HEK293 (cell line): ENCODE measurements around the gene TMEM17.

Experiments
- CTCF ChIA-PET: fragments of 350-600 bp; formaldehyde crosslinking; extraction: SDS; loops from one replicate; lab custom pipeline; 2021; ENCODE audit warnings: antibody characterized with exemption; lab: Yijun Ruan, JAX
- POLR2A ChIA-PET: fragments of 300-600 bp; formaldehyde crosslinking; extraction: SDS; loops from one replicate; lab custom pipeline; 2020; ENCODE audit warnings: antibody characterized with exemption, inconsistent platforms; lab: Yijun Ruan, JAX
- H3K27ac ChIP-seq: fragments of 200-500 bp; sonication (Bioruptor generic); 2 replicates; pipeline ENCODE4 v1.5.1; 2014; ENCODE audit warnings: low read depth, low read length, control low read depth, inconsistent platforms; ENCODE audit errors: extremely low read depth
- H3K36me3 ChIP-seq, 2 experiments: fragments of 200-500 bp in 1 of 2; sonication (Bioruptor generic) in 1 of 2; 1 replicate in 1 of 2; 2 replicates in 1 of 2; pipeline ENCODE4 v1.5.1; 2014 to 2017; ENCODE audit warnings: inconsistent platforms in 2 of 2, low read length in 2 of 2; ENCODE audit not compliant: control insufficient read depth in 2 of 2, insufficient read depth in 1 of 2
- H3K4me1 ChIP-seq: fragments of 200-500 bp; sonication (Bioruptor generic); 2 replicates; pipeline ENCODE4 v1.5.1; 2014; ENCODE audit warnings: mild to moderate bottlenecking, low read length, inconsistent platforms; ENCODE audit not compliant: control insufficient read depth, insufficient read depth
- H3K4me3 ChIP-seq: 2 replicates; pipeline ENCODE4 v1.5.1; 2011; ENCODE audit warnings: low read depth, mild to moderate bottlenecking, control low read depth, low read length, moderate library complexity
- H3K9me3 ChIP-seq: fragments of 200-500 bp; sonication (Bioruptor generic); 2 replicates; pipeline ENCODE4 v1.5.1; 2014; ENCODE audit warnings: low read depth, low read length, inconsistent platforms; ENCODE audit not compliant: control insufficient read depth, insufficient read depth
- IKZF3 ChIP-seq: fragments of 450-650 bp; IDR thresholded peaks from 2 replicates; pipeline ENCODE4 v1.5.0; 2018; ENCODE audit warnings: missing biosample characterization, mild to moderate bottlenecking, missing genetic modification characterization, moderate library complexity
- SCRT2 ChIP-seq: fragments of 450-650 bp; formaldehyde crosslinking; IDR thresholded peaks from 2 replicates; pipeline ENCODE4 v1.5.1; 2016; ENCODE audit warnings: missing biosample characterization, missing genetic modification characterization
- SETDB1 ChIP-seq: IDR thresholded peaks from one replicate; pipeline ENCODE4 v1.6.1; 2017; ENCODE audit warnings: mild to moderate bottlenecking, low read length, moderate library complexity, mixed read lengths; ENCODE audit not compliant: insufficient read length
- ZBTB21 ChIP-seq: fragments of 450-650 bp; formaldehyde crosslinking; IDR thresholded peaks from 2 replicates; pipeline ENCODE4 v1.5.1; 2017; ENCODE audit warnings: missing biosample characterization, missing genetic modification characterization
- ZNF138 ChIP-seq: fragments of 450-650 bp; formaldehyde crosslinking; IDR thresholded peaks from 2 replicates; pipeline ENCODE4 v1.5.1; 2016; ENCODE audit warnings: missing biosample characterization, missing genetic modification characterization, borderline replicate concordance
- ZNF19 ChIP-seq: fragments of 450-650 bp; formaldehyde crosslinking; IDR thresholded peaks from 2 replicates; pipeline ENCODE4; 2016; ENCODE audit warnings: missing biosample characterization, missing genetic modification characterization, low read depth
- ZNF239 ChIP-seq: fragments of 450-650 bp; formaldehyde crosslinking; IDR thresholded peaks from 2 replicates; pipeline ENCODE4 v1.5.1; 2016; ENCODE audit warnings: missing biosample characterization, missing genetic modification characterization
- ZNF366 ChIP-seq: fragments of 450-650 bp; formaldehyde crosslinking; conservative IDR thresholded peaks from 2 replicates; pipeline ENCODE4 v1.5.1; 2016; ENCODE audit warnings: missing biosample characterization, missing genetic modification characterization
- ZNF391 ChIP-seq: fragments of 450-650 bp; formaldehyde crosslinking; IDR thresholded peaks from 2 replicates; pipeline ENCODE4 v1.5.1; 2016; ENCODE audit warnings: low read depth, missing biosample characterization, missing genetic modification characterization, borderline replicate concordance
- ZNF585B ChIP-seq: fragments of 450-650 bp; formaldehyde crosslinking; IDR thresholded peaks from 2 replicates; pipeline ENCODE4 v1.5.1; 2016; ENCODE audit warnings: missing biosample characterization, missing genetic modification characterization
- ZNF621 ChIP-seq: fragments of 450-650 bp; formaldehyde crosslinking; IDR thresholded peaks from 2 replicates; pipeline ENCODE4 v1.5.1; 2017; ENCODE audit warnings: missing biosample characterization, missing genetic modification characterization
- ZNF629 ChIP-seq: fragments of 450-650 bp; formaldehyde crosslinking; IDR thresholded peaks from 2 replicates; pipeline ENCODE4 v1.5.1; 2017; ENCODE audit warnings: missing biosample characterization, missing genetic modification characterization
- ZNF654 ChIP-seq: fragments of 450-650 bp; formaldehyde crosslinking; IDR thresholded peaks from 2 replicates; pipeline ENCODE4 v1.5.1; 2016; ENCODE audit warnings: low read depth, missing biosample characterization, missing genetic modification characterization
- ZNF677 ChIP-seq: fragments of 450-650 bp; IDR thresholded peaks from 2 replicates; pipeline ENCODE4 v1.5.0; 2018; ENCODE audit warnings: missing biosample characterization, mild to moderate bottlenecking, missing genetic modification characterization, moderate library complexity
- TF ChIP-seq, protein P1 (sequence below): fragments of 450-650 bp; formaldehyde crosslinking; IDR thresholded peaks from 2 replicates; pipeline ENCODE4 v1.5.1; 2016; ENCODE audit warnings: missing biosample characterization, missing genetic modification characterization
- TF ChIP-seq, protein P2 (sequence below): fragments of 450-650 bp; formaldehyde crosslinking; IDR thresholded peaks from 2 replicates; pipeline ENCODE4 v1.5.1; 2016; ENCODE audit warnings: missing biosample characterization, missing genetic modification characterization
- TF ChIP-seq, protein P3 (sequence below): fragments of 450-650 bp; formaldehyde crosslinking; IDR thresholded peaks from 2 replicates; pipeline ENCODE4 v1.5.1; 2017; ENCODE audit warnings: missing biosample characterization, missing genetic modification characterization
- TF ChIP-seq, protein P4 (sequence below): fragments of 450-650 bp; formaldehyde crosslinking; IDR thresholded peaks from 2 replicates; pipeline ENCODE4 v1.5.1; 2016; ENCODE audit warnings: missing biosample characterization, missing genetic modification characterization, borderline replicate concordance
- TF ChIP-seq, protein P5 (sequence below): fragments of 450-650 bp; formaldehyde crosslinking; IDR thresholded peaks from 2 replicates; pipeline ENCODE4 v1.5.1; 2016; ENCODE audit warnings: missing biosample characterization, missing genetic modification characterization
- TF ChIP-seq, protein P6 (sequence below): fragments of 450-650 bp; formaldehyde crosslinking; IDR thresholded peaks from 2 replicates; pipeline ENCODE4 v1.5.1; 2016; ENCODE audit warnings: missing biosample characterization, missing genetic modification characterization

The TMEM17 gene

DNA sequence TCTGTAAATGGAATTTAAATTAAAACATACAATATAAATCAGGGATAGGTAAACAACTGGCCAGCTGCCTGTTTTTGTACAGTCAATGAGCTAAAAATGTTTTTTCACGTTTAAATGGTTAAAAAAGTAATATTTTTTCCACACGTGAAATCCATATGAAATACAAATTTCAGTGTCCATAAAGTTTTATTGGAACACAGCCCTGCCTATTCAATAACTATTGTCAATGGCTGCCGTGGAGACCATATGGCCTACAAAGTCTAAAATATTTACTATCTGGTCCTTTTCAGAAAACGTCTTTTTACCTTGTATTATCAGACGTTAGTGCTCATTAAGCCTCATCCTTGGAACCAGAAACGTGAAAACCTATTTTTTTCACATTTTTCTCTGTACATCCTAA is 1.3 kb downstream of the TMEM17 start:
- ChIA-PET POLR2A (no interaction called here), CTCF (no interaction called here)
- Histone ChIP-seq H3K9me3 (no peaks in the 10 kb centered on the region), H3K36me3 (no peaks in the 10 kb centered on the region), H3K4me3 (no peak overlapping the region), H3K27ac (no peak overlapping the region), H3K4me1 (no peaks in the 10 kb centered on the region)
- TF ChIP-seq ZNF629 (tag by site-specific recombination), result no peak
- TF ChIP-seq ZNF366 (tag by site-specific recombination), result no peak
- TF ChIP-seq ZBTB21 (tag by site-specific recombination), result no peak
- TF ChIP-seq ZNF391 (tag by site-specific recombination), result no peak
- TF ChIP-seq, protein P1, sequence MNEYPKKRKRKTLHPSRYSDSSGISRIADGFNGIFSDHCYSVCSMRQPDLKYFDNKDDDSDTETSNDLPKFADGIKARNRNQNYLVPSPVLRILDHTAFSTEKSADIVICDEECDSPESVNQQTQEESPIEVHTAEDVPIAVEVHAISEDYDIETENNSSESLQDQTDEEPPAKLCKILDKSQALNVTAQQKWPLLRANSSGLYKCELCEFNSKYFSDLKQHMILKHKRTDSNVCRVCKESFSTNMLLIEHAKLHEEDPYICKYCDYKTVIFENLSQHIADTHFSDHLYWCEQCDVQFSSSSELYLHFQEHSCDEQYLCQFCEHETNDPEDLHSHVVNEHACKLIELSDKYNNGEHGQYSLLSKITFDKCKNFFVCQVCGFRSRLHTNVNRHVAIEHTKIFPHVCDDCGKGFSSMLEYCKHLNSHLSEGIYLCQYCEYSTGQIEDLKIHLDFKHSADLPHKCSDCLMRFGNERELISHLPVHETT (tag by site-specific recombination), result no peak
- TF ChIP-seq ZNF239 (tag by site-specific recombination), result no peak
- no peak for TF ChIP-seq ZNF621 (tag by site-specific recombination)
- TF ChIP-seq, protein P2, sequence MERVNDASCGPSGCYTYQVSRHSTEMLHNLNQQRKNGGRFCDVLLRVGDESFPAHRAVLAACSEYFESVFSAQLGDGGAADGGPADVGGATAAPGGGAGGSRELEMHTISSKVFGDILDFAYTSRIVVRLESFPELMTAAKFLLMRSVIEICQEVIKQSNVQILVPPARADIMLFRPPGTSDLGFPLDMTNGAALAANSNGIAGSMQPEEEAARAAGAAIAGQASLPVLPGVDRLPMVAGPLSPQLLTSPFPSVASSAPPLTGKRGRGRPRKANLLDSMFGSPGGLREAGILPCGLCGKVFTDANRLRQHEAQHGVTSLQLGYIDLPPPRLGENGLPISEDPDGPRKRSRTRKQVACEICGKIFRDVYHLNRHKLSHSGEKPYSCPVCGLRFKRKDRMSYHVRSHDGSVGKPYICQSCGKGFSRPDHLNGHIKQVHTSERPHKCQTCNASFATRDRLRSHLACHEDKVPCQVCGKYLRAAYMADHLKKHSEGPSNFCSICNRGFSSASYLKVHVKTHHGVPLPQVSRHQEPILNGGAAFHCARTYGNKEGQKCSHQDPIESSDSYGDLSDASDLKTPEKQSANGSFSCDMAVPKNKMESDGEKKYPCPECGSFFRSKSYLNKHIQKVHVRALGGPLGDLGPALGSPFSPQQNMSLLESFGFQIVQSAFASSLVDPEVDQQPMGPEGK (tag by site-specific recombination), result no peak
- TF ChIP-seq ZNF138, result no peak
- TF ChIP-seq ZNF654 (tag by site-specific recombination), result no peak
- TF ChIP-seq, protein P3, sequence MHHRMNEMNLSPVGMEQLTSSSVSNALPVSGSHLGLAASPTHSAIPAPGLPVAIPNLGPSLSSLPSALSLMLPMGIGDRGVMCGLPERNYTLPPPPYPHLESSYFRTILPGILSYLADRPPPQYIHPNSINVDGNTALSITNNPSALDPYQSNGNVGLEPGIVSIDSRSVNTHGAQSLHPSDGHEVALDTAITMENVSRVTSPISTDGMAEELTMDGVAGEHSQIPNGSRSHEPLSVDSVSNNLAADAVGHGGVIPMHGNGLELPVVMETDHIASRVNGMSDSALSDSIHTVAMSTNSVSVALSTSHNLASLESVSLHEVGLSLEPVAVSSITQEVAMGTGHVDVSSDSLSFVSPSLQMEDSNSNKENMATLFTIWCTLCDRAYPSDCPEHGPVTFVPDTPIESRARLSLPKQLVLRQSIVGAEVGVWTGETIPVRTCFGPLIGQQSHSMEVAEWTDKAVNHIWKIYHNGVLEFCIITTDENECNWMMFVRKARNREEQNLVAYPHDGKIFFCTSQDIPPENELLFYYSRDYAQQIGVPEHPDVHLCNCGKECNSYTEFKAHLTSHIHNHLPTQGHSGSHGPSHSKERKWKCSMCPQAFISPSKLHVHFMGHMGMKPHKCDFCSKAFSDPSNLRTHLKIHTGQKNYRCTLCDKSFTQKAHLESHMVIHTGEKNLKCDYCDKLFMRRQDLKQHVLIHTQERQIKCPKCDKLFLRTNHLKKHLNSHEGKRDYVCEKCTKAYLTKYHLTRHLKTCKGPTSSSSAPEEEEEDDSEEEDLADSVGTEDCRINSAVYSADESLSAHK (tag by site-specific recombination), result no peak
- no peak for TF ChIP-seq ZNF585B (tag by site-specific recombination)
- no peak for TF ChIP-seq ZNF677 (tag by site-specific recombination)
- TF ChIP-seq, protein P4, sequence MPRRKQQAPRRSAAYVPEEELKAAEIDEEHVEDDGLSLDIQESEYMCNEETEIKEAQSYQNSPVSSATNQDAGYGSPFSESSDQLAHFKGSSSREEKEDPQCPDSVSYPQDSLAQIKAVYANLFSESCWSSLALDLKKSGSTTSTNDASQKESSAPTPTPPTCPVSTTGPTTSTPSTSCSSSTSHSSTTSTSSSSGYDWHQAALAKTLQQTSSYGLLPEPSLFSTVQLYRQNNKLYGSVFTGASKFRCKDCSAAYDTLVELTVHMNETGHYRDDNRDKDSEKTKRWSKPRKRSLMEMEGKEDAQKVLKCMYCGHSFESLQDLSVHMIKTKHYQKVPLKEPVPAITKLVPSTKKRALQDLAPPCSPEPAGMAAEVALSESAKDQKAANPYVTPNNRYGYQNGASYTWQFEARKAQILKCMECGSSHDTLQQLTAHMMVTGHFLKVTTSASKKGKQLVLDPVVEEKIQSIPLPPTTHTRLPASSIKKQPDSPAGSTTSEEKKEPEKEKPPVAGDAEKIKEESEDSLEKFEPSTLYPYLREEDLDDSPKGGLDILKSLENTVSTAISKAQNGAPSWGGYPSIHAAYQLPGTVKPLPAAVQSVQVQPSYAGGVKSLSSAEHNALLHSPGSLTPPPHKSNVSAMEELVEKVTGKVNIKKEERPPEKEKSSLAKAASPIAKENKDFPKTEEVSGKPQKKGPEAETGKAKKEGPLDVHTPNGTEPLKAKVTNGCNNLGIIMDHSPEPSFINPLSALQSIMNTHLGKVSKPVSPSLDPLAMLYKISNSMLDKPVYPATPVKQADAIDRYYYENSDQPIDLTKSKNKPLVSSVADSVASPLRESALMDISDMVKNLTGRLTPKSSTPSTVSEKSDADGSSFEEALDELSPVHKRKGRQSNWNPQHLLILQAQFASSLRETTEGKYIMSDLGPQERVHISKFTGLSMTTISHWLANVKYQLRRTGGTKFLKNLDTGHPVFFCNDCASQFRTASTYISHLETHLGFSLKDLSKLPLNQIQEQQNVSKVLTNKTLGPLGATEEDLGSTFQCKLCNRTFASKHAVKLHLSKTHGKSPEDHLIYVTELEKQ, result no peak
- no peak for TF ChIP-seq IKZF3

DNA sequence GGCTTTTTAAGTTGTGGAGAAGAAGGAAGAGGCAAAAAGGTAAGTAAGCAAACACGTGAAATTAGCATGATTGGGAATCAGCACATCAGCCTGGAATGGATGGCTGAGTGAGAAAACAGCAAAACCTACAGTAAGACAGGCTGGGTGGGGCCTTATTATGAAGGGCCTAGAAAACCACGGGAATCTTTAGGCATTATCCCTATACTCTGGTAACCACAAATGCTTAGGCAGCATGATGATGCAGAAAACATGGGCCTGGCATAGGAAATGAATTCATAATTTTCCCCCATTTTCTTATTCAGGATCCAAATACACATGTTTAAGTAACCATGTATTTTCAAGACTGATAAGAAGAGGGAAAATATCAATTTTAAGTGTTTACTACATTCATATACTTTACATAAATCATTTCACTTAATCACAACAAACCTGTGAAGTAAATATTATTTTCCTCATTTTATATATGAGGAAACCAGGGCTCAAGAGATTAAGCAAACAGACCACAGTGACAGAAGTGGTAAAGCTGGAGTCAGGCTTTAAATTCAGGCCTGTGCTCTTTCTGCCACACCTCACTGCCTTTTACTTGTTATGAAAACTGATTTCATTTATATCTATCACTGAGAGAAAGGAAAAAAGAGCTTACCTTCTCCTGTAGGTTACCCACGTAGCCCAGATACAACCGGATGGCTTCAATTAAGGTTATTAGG is 4.0 kb downstream of the TMEM17 start:
- Histone ChIP-seq H3K27ac (no peak overlapping the region), H3K4me3 (no peak overlapping the region), H3K36me3 (no peaks in the 10 kb centered on the region), H3K4me1 (no peaks in the 10 kb centered on the region), H3K9me3 (no peaks in the 10 kb centered on the region)
- ChIA-PET POLR2A (interaction anchor here (0.5 kb wide), 1 partner anchor 194 kb away, joined by 4 read pairs; no protein-coding TSS in a partner anchor), CTCF (interaction anchor here (1.0 kb wide), 1 partner anchor 10 kb away, joined by 4 read pairs; no protein-coding TSS in a partner anchor)
- TF ChIP-seq, protein P5, sequence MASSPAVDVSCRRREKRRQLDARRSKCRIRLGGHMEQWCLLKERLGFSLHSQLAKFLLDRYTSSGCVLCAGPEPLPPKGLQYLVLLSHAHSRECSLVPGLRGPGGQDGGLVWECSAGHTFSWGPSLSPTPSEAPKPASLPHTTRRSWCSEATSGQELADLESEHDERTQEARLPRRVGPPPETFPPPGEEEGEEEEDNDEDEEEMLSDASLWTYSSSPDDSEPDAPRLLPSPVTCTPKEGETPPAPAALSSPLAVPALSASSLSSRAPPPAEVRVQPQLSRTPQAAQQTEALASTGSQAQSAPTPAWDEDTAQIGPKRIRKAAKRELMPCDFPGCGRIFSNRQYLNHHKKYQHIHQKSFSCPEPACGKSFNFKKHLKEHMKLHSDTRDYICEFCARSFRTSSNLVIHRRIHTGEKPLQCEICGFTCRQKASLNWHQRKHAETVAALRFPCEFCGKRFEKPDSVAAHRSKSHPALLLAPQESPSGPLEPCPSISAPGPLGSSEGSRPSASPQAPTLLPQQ (tag by site-specific recombination), result no peak
- TF ChIP-seq ZNF19 (tag by site-specific recombination) (no peak), SETDB1 (no peak), SCRT2 (tag by site-specific recombination) (no peak)
- TF ChIP-seq, protein P6, sequence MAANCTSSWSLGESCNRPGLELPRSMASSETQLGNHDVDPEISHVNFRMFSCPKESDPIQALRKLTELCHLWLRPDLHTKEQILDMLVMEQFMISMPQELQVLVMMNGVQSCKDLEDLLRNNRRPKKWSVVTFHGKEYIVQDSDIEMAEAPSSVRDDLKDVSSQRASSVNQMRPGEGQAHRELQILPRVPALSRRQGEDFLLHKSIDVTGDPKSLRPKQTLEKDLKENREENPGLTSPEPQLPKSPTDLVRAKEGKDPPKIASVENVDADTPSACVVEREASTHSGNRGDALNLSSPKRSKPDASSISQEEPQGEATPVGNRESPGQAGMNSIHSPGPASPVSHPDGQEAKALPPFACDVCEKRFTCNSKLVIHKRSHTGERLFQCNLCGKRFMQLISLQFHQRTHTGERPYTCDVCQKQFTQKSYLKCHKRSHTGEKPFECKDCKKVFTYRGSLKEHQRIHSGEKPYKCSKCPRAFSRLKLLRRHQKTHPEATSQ, result no peak
